Keratinocyte (primary cell): ENCODE results near the gene ENTPD6. TPM values are rescaled to one million over a fixed set of nuclear protein-coding genes. Genes with fewer than 3 reads are reported as not detected.
A peak's percentile ranks its signal among the peaks of the same experiment; 100 is the strongest.
"Not testable (repeated sequence)": the region's sequence is repeated elsewhere in the genome, so short reads cannot be mapped to it uniquely, and the experiment has no call there.

ENCODE experiments used
- DNase-seq: peaks from one replicate; pipeline ENCODE4 v3.0.0-alpha.2; 2011; ENCODE audit warnings: low read depth, missing footprints, low spot score
- FAIRE-seq: peaks from 2 replicates; lab custom pipeline; 2011; peaks lifted over from hg19 to GRCh38; lab: Jason Lieb, UNC
- H2AFZ ChIP-seq: 2 replicates; pipeline ENCODE4 v1.6.0; 2012; ENCODE audit warnings: low read length, control low read depth, inconsistent platforms; ENCODE audit not compliant: control insufficient read depth
- H3K27ac ChIP-seq: 2 replicates; pipeline ENCODE4 v1.5.1; 2011; ENCODE audit warnings: low read length; ENCODE audit not compliant: control insufficient read depth, insufficient read depth
- H3K27me3 ChIP-seq: 3 replicates; pipeline ENCODE4 v1.6.0; 2011; ENCODE audit warnings: low read length; ENCODE audit not compliant: control insufficient read depth, insufficient read depth; ENCODE audit errors: extremely low read depth
- H3K36me3 ChIP-seq, 2 experiments: 2 replicates in 1 of 2; 3 replicates in 1 of 2; pipeline ENCODE4 v1.5.1; 2011; ENCODE audit warnings: low read length in 2 of 2, mild to moderate bottlenecking in 1 of 2; ENCODE audit not compliant: control insufficient read depth in 2 of 2, insufficient read depth in 2 of 2; ENCODE audit errors: extremely low read depth in 1 of 2
- H3K4me1 ChIP-seq: 3 replicates; pipeline ENCODE4 v1.5.1; 2011; ENCODE audit warnings: low read length; ENCODE audit not compliant: control insufficient read depth, insufficient read depth; ENCODE audit errors: extremely low read depth
- H3K4me2 ChIP-seq: 3 replicates; pipeline ENCODE4 v1.6.0; 2011; ENCODE audit warnings: low read depth, low read length; ENCODE audit not compliant: control insufficient read depth, insufficient read depth; ENCODE audit errors: extremely low read depth
- H3K4me3 ChIP-seq, 3 experiments: fragments of 200-600 bp in 1 of 3; sonication (generic) in 1 of 3; 2 replicates in 2 of 3; 3 replicates in 1 of 3; pipeline ENCODE4 v1.5.1; 2011 to 2016; ENCODE audit warnings: low read length in 3 of 3, mild to moderate bottlenecking in 3 of 3, control low read depth in 2 of 3, inconsistent platforms in 1 of 3, low read depth in 1 of 3, mixed read lengths in 1 of 3, mixed run types in 1 of 3, moderate library complexity in 1 of 3; ENCODE audit not compliant: control insufficient read depth in 2 of 3, insufficient read depth in 2 of 3; ENCODE audit errors: extremely low read depth in 1 of 3
- H3K79me2 ChIP-seq: 2 replicates; pipeline ENCODE4 v1.6.0; 2012; ENCODE audit warnings: low read length; ENCODE audit not compliant: control insufficient read depth, insufficient read depth
- H3K9ac ChIP-seq: 3 replicates; pipeline ENCODE4 v1.6.0; 2011; ENCODE audit warnings: low read length; ENCODE audit not compliant: control insufficient read depth, insufficient read depth; ENCODE audit errors: extremely low read depth
- H3K9me1 ChIP-seq: 3 replicates; pipeline ENCODE4 v1.6.0; 2011; ENCODE audit warnings: low read length; ENCODE audit not compliant: control insufficient read depth, insufficient read depth; ENCODE audit errors: extremely low read depth
- H3K9me3 ChIP-seq: 2 replicates; pipeline ENCODE4 v1.5.1; 2012; ENCODE audit warnings: low read depth, low read length; ENCODE audit not compliant: control insufficient read depth
- H4K20me1 ChIP-seq: 3 replicates; pipeline ENCODE4 v1.6.0; 2011; ENCODE audit warnings: low read length; ENCODE audit not compliant: control insufficient read depth, insufficient read depth; ENCODE audit errors: extremely low read depth
- EZH2 ChIP-seq: IDR thresholded peaks from one replicate; pipeline ENCODE4 v1.6.1; 2012; ENCODE audit warnings: inconsistent platforms, mild to moderate bottlenecking, low read length, moderate library complexity
- dilution Hi-C: fragments of 300-500 bp; cut with MboI; formaldehyde crosslinking; loops from one replicate; pipeline ENCODE4 v1.7.0; 2020; ENCODE audit warnings: low sequenced_read_pairs; ENCODE audit not compliant: extremely low pct_ligation_motif_present
- polyA plus RNA-seq, 5 experiments: library from polyadenylated mRNA; depleted of rRNA in 3 of 5; stranded (reverse) in 3 of 5; stranded (forward) in 1 of 5; unstranded in 1 of 5; fragments of >200 nt; gene quantifications; 1 replicate in 1 of 5; 2 replicates in 3 of 5; 3 replicates in 1 of 5; pipeline versions ENCODE4 v1.2.1 to v1.2.3, GENCODE V29; 2011 to 2012; ENCODE audit warnings: missing spikeins in 2 of 5, low read depth in 1 of 5, low replicate concordance in 1 of 5
- TF ChIP-seq, protein P1 (sequence below), 3 experiments: IDR thresholded peaks in 1 of 3; conservative IDR thresholded peaks in 1 of 3; optimal IDR thresholded peaks in 1 of 3; 2 replicates in 2 of 3; 3 replicates in 1 of 3; pipeline versions ENCODE3 to v1.5.1; 2011; ENCODE audit warnings: low read length in 3 of 3, mild to moderate bottlenecking in 3 of 3, moderate library complexity in 2 of 3, control low read depth in 1 of 3, inconsistent platforms in 1 of 3; ENCODE audit not compliant: insufficient read depth in 2 of 3; ENCODE audit errors: extremely low read depth in 1 of 3

ENTPD6 gene
- polyA plus RNA-seq, 1 donor (not counting 4 experiments of a cell fraction or from before 2014, with no cell fraction given), result 57.8 TPM

DNA sequence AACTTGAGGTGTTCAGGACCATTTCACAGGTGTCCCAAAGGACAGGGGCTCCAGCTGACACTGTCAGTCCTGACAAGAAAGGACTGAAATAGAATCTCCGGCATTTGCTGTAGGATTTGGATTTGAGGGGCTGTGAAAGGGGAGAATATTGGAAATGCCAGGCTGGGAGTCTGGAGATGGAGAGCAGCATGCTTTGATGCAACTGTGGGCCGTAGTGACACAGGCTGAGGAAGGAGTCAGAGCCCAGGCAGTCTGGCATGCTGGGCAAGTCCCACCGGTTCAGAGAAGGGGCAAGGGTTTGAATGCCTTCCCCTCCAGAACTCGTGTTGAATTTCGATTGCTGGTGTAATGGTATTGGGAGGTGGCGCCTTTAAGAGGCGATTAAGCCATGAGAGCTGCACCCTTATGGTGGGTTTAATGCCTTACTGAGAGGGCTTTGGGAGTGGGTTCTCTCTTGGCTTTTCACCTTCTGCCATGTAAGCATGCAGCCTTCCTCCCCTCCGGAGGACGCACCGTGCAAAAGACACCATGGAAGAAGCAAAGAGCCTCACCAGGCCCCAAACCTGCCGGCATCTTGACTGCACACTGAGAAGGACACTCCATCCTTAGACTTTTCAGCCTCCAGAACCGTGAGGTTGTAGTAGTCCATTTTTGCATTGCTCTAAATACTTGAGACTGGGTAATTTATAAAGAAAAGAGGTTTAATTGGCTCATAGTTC, 43.0 kb downstream of the ENTPD6 start:
- no peaks in the 10 kb centered on the region for H3K79me2 ChIP-seq
- H4K20me1 ChIP-seq, result no peaks in the 10 kb centered on the region
- H3K9me1 ChIP-seq, result no peaks in the 10 kb centered on the region
- TF ChIP-seq, protein P1, sequence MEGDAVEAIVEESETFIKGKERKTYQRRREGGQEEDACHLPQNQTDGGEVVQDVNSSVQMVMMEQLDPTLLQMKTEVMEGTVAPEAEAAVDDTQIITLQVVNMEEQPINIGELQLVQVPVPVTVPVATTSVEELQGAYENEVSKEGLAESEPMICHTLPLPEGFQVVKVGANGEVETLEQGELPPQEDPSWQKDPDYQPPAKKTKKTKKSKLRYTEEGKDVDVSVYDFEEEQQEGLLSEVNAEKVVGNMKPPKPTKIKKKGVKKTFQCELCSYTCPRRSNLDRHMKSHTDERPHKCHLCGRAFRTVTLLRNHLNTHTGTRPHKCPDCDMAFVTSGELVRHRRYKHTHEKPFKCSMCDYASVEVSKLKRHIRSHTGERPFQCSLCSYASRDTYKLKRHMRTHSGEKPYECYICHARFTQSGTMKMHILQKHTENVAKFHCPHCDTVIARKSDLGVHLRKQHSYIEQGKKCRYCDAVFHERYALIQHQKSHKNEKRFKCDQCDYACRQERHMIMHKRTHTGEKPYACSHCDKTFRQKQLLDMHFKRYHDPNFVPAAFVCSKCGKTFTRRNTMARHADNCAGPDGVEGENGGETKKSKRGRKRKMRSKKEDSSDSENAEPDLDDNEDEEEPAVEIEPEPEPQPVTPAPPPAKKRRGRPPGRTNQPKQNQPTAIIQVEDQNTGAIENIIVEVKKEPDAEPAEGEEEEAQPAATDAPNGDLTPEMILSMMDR (optimal IDR thresholded peaks at IDR 0.05 in 1 of 3, IDR thresholded peaks at IDR 0.05 in 1 of 3, conservative IDR thresholded peaks at IDR 0.05 in 1 of 3; ENCODE audit: extremely low read depth in 1 of 3, insufficient read depth in 2 of 3, low read length in 3 of 3), result no peak
- TF ChIP-seq EZH2, result no peak
- peaks cover 60% of the 10 kb centered on the region for H3K4me1 ChIP-seq
- FAIRE-seq, result no peak
- no peaks in the 10 kb centered on the region for H3K36me3 ChIP-seq
- dilution Hi-C loops, result no loop called here
- no peaks in the 10 kb centered on the region for H3K27me3 ChIP-seq
- H2AFZ ChIP-seq, result no peak overlapping the region
- no peak for DNase-seq
- peak overlapping the region; percentile 64 for H3K9ac ChIP-seq
- no peak overlapping the region for H3K4me3 ChIP-seq
- peak overlapping the region; percentile 95 for H3K27ac ChIP-seq
- no peaks in the 10 kb centered on the region for H3K9me3 ChIP-seq
- H3K4me2 ChIP-seq, result peak overlapping the region; percentile 45

DNA sequence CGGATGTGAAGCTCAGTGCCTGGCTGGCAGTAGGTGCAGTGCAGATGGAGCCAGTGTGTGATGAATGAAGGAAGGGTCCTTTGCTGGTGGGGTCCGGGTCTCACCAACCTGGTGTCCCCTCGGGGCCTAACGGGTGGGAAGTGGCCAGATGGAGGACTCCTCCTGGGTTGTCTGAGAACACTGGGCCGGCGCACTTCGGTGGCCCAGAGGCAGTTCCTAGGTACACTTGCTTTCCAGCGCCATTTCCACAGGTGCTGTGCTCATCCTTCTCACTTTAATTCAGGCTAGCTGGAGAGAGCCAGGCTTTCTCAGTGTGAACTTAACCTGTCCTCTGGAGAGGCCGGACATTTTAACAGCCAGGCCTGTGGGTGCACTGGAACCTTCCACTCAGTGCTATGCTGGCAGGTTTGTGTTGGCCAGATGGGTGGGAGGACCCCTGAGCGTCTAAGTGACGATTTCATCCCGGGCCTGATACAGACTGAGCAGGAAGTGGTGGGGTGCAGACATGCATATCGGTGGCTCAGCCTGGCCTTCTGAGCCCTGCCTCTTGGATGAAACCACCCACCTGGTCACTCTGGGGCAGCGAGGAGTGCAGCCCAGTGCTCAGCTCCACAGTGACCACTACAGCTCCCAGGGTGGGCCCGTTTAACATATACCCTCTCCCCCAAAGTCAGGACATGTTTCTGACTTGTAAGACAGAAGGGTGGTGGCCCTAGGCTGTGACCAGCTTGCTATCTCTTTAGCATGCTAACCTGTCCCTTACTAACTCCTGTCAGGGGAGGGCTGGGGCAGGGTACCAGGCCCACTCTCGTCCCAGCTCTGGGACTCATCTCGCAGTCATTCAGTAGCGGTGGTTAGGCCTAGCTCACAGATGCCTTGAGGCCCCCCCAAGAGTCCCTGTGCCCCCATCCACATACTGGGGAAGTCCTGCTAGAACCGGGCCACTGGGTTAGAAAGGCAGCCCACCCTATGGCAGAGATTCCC, 44.2 kb downstream of the ENTPD6 start:
- H3K9ac ChIP-seq, result peak overlapping the region; percentile 15
- H3K36me3 ChIP-seq, result no peaks in the 10 kb centered on the region
- H3K9me3 ChIP-seq, result peaks cover 2% of the 10 kb centered on the region
- no peak overlapping the region for H3K4me2 ChIP-seq
- H3K4me3 ChIP-seq, result no peak overlapping the region
- H3K4me1 ChIP-seq, result peaks cover 50% of the 10 kb centered on the region
- no peaks in the 10 kb centered on the region for H4K20me1 ChIP-seq
- DNase-seq, result no peak
- no peaks in the 10 kb centered on the region for H3K79me2 ChIP-seq
- no peak for FAIRE-seq
- H2AFZ ChIP-seq, result no peak overlapping the region
- no peaks in the 10 kb centered on the region for H3K9me1 ChIP-seq
- H3K27ac ChIP-seq, result peak overlapping the region; percentile 95
- TF ChIP-seq, protein P1 (optimal IDR thresholded peaks at IDR 0.05 in 1 of 3, IDR thresholded peaks at IDR 0.05 in 1 of 3, conservative IDR thresholded peaks at IDR 0.05 in 1 of 3; ENCODE audit: extremely low read depth in 1 of 3, insufficient read depth in 2 of 3, low read length in 3 of 3), result no peak
- TF ChIP-seq EZH2, result no peak
- dilution Hi-C loops, result no loop called here
- no peaks in the 10 kb centered on the region for H3K27me3 ChIP-seq

DNA sequence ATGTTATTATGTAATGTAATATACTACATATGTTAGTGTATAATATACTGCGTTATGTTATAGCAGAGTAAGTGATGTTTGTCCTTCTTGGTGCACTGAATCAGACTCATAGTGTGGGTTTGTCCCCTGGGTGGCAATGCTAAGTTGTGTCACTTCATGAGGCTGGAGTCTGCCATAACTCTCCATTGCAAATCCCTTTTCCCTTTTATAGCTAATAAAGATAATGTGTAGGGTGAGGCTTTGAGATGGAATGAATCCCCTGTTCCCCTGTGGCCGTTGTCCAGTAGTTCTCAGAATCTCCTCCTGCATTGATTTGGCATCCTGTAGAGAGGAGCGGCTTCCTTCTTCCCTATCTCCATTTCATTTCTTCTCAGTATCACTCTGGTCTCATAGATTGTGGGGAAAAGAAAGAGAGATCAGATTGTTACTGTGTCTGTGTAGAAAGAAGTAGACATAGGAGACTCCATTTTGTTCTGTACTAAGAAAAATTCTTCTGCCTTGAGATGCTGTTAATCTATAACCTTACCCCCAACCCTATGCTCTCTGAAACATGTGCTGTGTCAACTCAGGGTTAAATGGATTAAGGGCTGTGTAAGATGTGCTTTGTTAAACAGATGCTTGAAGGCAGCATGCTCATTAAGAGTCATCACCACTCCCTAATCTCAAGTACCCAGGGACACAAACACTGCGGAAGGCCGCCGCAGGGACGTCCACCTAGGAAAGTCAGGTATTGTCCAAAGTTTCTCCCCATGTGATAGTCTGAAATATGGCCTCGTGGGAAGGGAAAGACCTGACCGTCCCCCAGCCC, 45.5 kb downstream of the ENTPD6 start:
- peaks cover 43% of the 10 kb centered on the region for H3K4me1 ChIP-seq

More for the DNA sequence above, 45.5 kb downstream of the ENTPD6 start:
- H3K9me3 ChIP-seq, H2AFZ ChIP-seq, DNase-seq, H3K4me2 ChIP-seq, H3K79me2 ChIP-seq, H3K27me3 ChIP-seq, H3K36me3 ChIP-seq, H4K20me1 ChIP-seq, dilution Hi-C loops, H3K9me1 ChIP-seq, H3K4me3 ChIP-seq, FAIRE-seq: not testable (repeated sequence)
- Histone ChIP-seq H3K9ac (peak overlapping the region; percentile 15), H3K27ac (peak overlapping the region; percentile 77)
